ENCODE data around the gene GLIS1.

GRCh38 chr1:53552981-53553733, 185.8 kb downstream of the GLIS1 start:
- no peak for TF ChIP-seq HDGF (IDR thresholded peaks at IDR 0.05)
- TF ChIP-seq CBX3 (IDR thresholded peaks at IDR 0.05; ENCODE audit: borderline replicate concordance, low read depth), result no peak
- no peak for TF ChIP-seq E2F4 (IDR thresholded peaks at IDR 0.05; ENCODE audit: low read depth, low read length)
- TF ChIP-seq NRF1 (conservative IDR thresholded peaks at IDR 0.05; ENCODE audit: low read depth, low read length), result no peak
- TF ChIP-seq EP300 (IDR thresholded peaks at IDR 0.05; ENCODE audit: borderline replicate concordance in 1 of 2, control insufficient read depth in 1 of 2, low read depth in 2 of 2, low read length in 2 of 2), result no peak
- TF ChIP-seq, protein P1, sequence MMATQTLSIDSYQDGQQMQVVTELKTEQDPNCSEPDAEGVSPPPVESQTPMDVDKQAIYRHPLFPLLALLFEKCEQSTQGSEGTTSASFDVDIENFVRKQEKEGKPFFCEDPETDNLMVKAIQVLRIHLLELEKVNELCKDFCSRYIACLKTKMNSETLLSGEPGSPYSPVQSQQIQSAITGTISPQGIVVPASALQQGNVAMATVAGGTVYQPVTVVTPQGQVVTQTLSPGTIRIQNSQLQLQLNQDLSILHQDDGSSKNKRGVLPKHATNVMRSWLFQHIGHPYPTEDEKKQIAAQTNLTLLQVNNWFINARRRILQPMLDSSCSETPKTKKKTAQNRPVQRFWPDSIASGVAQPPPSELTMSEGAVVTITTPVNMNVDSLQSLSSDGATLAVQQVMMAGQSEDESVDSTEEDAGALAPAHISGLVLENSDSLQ (IDR thresholded peaks at IDR 0.05), result no peak
- TF ChIP-seq, protein P2, sequence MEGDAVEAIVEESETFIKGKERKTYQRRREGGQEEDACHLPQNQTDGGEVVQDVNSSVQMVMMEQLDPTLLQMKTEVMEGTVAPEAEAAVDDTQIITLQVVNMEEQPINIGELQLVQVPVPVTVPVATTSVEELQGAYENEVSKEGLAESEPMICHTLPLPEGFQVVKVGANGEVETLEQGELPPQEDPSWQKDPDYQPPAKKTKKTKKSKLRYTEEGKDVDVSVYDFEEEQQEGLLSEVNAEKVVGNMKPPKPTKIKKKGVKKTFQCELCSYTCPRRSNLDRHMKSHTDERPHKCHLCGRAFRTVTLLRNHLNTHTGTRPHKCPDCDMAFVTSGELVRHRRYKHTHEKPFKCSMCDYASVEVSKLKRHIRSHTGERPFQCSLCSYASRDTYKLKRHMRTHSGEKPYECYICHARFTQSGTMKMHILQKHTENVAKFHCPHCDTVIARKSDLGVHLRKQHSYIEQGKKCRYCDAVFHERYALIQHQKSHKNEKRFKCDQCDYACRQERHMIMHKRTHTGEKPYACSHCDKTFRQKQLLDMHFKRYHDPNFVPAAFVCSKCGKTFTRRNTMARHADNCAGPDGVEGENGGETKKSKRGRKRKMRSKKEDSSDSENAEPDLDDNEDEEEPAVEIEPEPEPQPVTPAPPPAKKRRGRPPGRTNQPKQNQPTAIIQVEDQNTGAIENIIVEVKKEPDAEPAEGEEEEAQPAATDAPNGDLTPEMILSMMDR (IDR thresholded peaks at IDR 0.05 in 2 of 3, conservative IDR thresholded peaks at IDR 0.05 in 1 of 3; ENCODE audit: control insufficient read depth in 2 of 3, extremely low read depth in 1 of 3, insufficient read depth in 1 of 3, low read depth in 3 of 3, low read length in 3 of 3), result no peak
- no peak for TF ChIP-seq FOXK2 (IDR thresholded peaks at IDR 0.05)
- TF ChIP-seq POLR2AphosphoS5 (IDR thresholded peaks at IDR 0.05; ENCODE audit: low read length), result no peak

Data from GM12878 (cell line).